PFSK-1 (cell line): ENCODE data around the gene BABAM1.

Experiments
- FOXP2 ChIP-seq: optimal IDR thresholded peaks from 2 replicates; pipeline ENCODE3; 2011; ENCODE audit warnings: borderline replicate concordance, control low read depth, inconsistent platforms; ENCODE audit not compliant: insufficient read depth; ENCODE audit errors: extremely low read length, extremely low read depth
- TAF1 ChIP-seq: IDR thresholded peaks from 2 replicates; pipeline ENCODE4 v1.6.1; 2012; ENCODE audit warnings: low read length, control low read depth, borderline replicate concordance; ENCODE audit not compliant: insufficient read depth

DNA sequence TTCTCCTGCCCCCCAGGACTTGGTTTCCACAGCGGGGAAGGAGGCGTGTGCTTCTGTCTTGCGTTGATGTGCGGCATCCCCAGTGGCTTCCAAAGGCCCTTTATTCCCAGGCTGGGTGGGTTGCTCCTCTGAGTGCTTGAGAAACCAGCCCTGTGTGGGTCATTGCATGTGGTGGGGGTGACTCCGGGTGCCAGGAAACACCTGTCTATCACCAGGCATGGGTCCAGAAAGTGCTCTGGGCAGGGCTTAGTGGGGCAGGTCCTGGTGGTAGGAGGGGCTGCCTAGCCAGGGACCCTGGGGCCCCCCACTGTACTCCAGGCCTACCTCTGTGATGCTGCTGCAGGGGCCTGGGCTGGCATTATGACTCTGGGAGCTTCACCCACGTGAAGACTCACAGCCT is 51.7 kb downstream of the BABAM1 start:
- TF ChIP-seq TAF1 (no peak), FOXP2 (no peak)
